OCI-LY7 (cell line): Measurements from ENCODE around the gene PSMA3.

Experiments used
- CTCF ChIP-seq: fragments of 200-600 bp; sonication (generic); conservative IDR thresholded peaks from 2 replicates; pipeline ENCODE4 v1.5.1; 2014; ENCODE audit warnings: mild to moderate bottlenecking, antibody characterized with exemption, low read length, moderate library complexity, mixed read lengths
- EZH2phosphoT487 ChIP-seq: fragments of 200-600 bp; sonication (generic); IDR thresholded peaks from 2 replicates; pipeline ENCODE4 v1.6.1; 2018; ENCODE audit warnings: low read depth, borderline replicate concordance, mild to moderate bottlenecking, mixed run types, antibody characterized with exemption, low read length, moderate library complexity, mixed read lengths

GRCh38 chr14:58292187-58292586 lies 47.5 kb downstream of the PSMA3 start:
- TF ChIP-seq CTCF (no peak), EZH2phosphoT487 (no peak)
